GM18858 (cell line): ENCODE data around the gene ARHGAP29.

Experiments used
- ATAC-seq: cut with Tn5 transposase; IDR thresholded peaks from one replicate; pipeline ENCODE4 v1.9.1; 2021; ENCODE audit not compliant: unreplicated experiment

Gene ARHGAP29

GRCh38 chr1:94126651-94127050 lies 110.7 kb downstream of the ARHGAP29 start:
- ATAC-seq: no peak

GRCh38 chr1:94125551-94126514 lies 111.6 kb downstream of the ARHGAP29 start:
- no peak for ATAC-seq

- no peak for ATAC-seq
Measured at GRCh38 chr1:94124538-94124937, 112.8 kb downstream of the ARHGAP29 start.

DNA sequence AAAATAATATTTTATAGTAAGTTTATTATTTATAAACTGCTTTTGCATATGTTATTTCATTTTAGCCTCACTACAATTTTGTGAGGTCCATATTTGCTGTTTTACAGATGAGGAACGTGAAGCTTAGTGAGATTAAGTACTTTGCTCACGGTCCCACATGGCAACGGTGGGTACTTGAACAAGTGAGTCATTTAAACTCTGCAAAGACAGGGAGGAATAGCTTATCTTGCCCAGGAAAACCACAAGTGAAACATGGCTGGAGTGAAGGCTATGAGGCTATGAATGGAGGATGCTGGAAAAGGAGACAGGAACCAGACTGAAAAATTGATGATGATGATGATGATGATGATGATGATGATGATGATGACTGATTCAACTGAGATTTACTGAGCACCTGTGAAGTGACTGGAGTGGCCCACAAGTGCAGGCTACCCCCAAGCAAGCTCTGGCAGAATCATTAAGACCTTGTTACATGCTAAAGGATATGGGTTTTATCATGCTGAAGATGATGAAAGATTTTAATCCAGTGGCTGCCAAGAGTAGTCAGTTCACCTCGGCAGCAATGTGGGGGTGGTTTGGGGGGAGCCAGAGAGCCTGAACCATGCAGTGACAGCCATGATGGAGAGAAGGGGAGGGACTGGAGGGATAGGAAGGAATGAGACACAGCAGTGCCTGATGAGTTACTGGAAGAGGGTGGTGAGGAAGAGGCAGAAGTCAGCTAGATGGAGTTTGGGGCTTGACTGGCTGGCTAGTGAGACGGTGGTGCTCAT lies 115.0 kb downstream of the ARHGAP29 start:
- ATAC-seq: no peak
